ENCODE data around the gene MYL6B. TPM values are rescaled to one million over a fixed set of nuclear protein-coding genes. Genes with fewer than 3 reads are reported as not detected.
"Not testable (repeated sequence)": the region's sequence is repeated elsewhere in the genome, so short reads cannot be mapped to it uniquely, and the experiment has no call there.

MYL6B gene
- total RNA-seq, 2 donors from 2014 or later = 153 to 191 TPM

GRCh38 chr12:56192582-56192981 is 40.2 kb downstream of the MYL6B start:
- peaks cover 9% of the 10 kb centered on the region for H3K36me3 ChIP-seq (ENCODE audit: control insufficient read depth, insufficient read depth, low read length)
- H3K27me3 ChIP-seq (ENCODE audit: control insufficient read depth, insufficient read depth, low read length, poor library complexity, severe bottlenecking) = no peaks in the 10 kb centered on the region
- no peaks in the 10 kb centered on the region for H3K9me3 Mint-ChIP-seq
- peaks cover 12% of the 10 kb centered on the region for H3K36me3 Mint-ChIP-seq (ENCODE audit: low read depth)
- no peak overlapping the region for H3K4me3 ChIP-seq (ENCODE audit: low read length)
- H3K27ac Mint-ChIP-seq = no peak overlapping the region
- H3K4me1 ChIP-seq (ENCODE audit: control insufficient read depth, insufficient read depth, low read length) = peaks cover 5% of the 10 kb centered on the region
- H3K27me3 Mint-ChIP-seq (ENCODE audit: insufficient read depth) = no peaks in the 10 kb centered on the region
- no peak for DNase-seq
- H3K27ac ChIP-seq (ENCODE audit: low read depth, low read length) = no peak overlapping the region
- no peak overlapping the region for H3K9ac ChIP-seq (ENCODE audit: extremely low read depth, low read length, poor library complexity, severe bottlenecking)
- H3K9me3 ChIP-seq (ENCODE audit: control insufficient read depth, low read length) = no peaks in the 10 kb centered on the region
- H3K4me1 Mint-ChIP-seq = peaks cover 9% of the 10 kb centered on the region
- TF ChIP-seq CTCF (conservative IDR thresholded peaks at IDR 0.05) = no peak
- no peak overlapping the region for H3K4me3 Mint-ChIP-seq

GRCh38 chr12:56193025-56193578 is 40.7 kb downstream of the MYL6B start:
- Mint-ChIP-seq H3K4me1 (peaks cover 4% of the 10 kb centered on the region), H3K27me3 (ENCODE audit: insufficient read depth) (no peaks in the 10 kb centered on the region), H3K9me3 (no peaks in the 10 kb centered on the region), H3K36me3 (ENCODE audit: low read depth) (peaks cover 12% of the 10 kb centered on the region), H3K27ac (peak overlapping the region; percentile 78), H3K4me3 (no peak overlapping the region)
- 20 to 57% methylated on average over 1 of the region's 1 CpG for WGBS, 2 experiments (ENCODE audit: insufficient coverage in 1 of 2, insufficient read length in 1 of 2)
- no peaks in the 10 kb centered on the region for H3K4me1 ChIP-seq (ENCODE audit: control insufficient read depth, insufficient read depth, low read length)
- TF ChIP-seq CTCF (conservative IDR thresholded peaks at IDR 0.05) = peak; percentile 89
- no peaks in the 10 kb centered on the region for H3K27me3 ChIP-seq (ENCODE audit: control insufficient read depth, insufficient read depth, low read length, poor library complexity, severe bottlenecking)
- peaks cover 6% of the 10 kb centered on the region for H3K36me3 ChIP-seq (ENCODE audit: control insufficient read depth, insufficient read depth, low read length)
- H3K9ac ChIP-seq (ENCODE audit: extremely low read depth, low read length, poor library complexity, severe bottlenecking) = no peak overlapping the region
- H3K4me3 ChIP-seq (ENCODE audit: low read length) = no peak overlapping the region
- no peaks in the 10 kb centered on the region for H3K9me3 ChIP-seq (ENCODE audit: control insufficient read depth, low read length)
- H3K27ac ChIP-seq (ENCODE audit: low read depth, low read length) = no peak overlapping the region
- DNase-seq = peak; percentile 92

- H3K4me1 ChIP-seq (ENCODE audit: control insufficient read depth, insufficient read depth, low read length); H3K4me3 Mint-ChIP-seq; H3K36me3 ChIP-seq (ENCODE audit: control insufficient read depth, insufficient read depth, low read length); H3K27ac Mint-ChIP-seq; H3K27me3 Mint-ChIP-seq (ENCODE audit: insufficient read depth); H3K4me1 Mint-ChIP-seq; H3K27me3 ChIP-seq (ENCODE audit: control insufficient read depth, insufficient read depth, low read length, poor library complexity, severe bottlenecking); H3K4me3 ChIP-seq (ENCODE audit: low read length); H3K9me3 Mint-ChIP-seq; H3K27ac ChIP-seq (ENCODE audit: low read depth, low read length); H3K9me3 ChIP-seq (ENCODE audit: control insufficient read depth, low read length); DNase-seq; H3K9ac ChIP-seq (ENCODE audit: extremely low read depth, low read length, poor library complexity, severe bottlenecking): not testable (repeated sequence)
- WGBS, 2 experiments (ENCODE audit: insufficient coverage in 1 of 2, insufficient read length in 1 of 2) = 93 to 96% methylated on average over 7 to 11 of the region's 11 CpGs
- peaks cover 12% of the 10 kb centered on the region for H3K36me3 Mint-ChIP-seq (ENCODE audit: low read depth)
Observed at GRCh38 chr12:56196818-56197550, 44.6 kb downstream of the MYL6B start.
